ENCODE results near the gene TMEM31. TPM values are rescaled to one million over a fixed set of nuclear protein-coding genes. Genes with fewer than 3 reads are reported as not detected.

TMEM31 gene
- total RNA-seq, 4 donors from 2014 or later: not detected

GRCh38 chrX:103737696-103738095 is 27.0 kb downstream of the TMEM31 start:
- H3K27ac ChIP-seq: no peak overlapping the region
- no peaks in the 10 kb centered on the region for H3K36me3 ChIP-seq
- no peaks in the 10 kb centered on the region for H3K4me1 ChIP-seq
- no peak overlapping the region for H3K4me3 ChIP-seq
- no peak for TF ChIP-seq POLR2A (IDR thresholded peaks at IDR 0.05)
- no peak for TF ChIP-seq CTCF (IDR thresholded peaks at IDR 0.05)
- intact Hi-C loops (cut with DNase I): no loop called here
- no peaks in the 10 kb centered on the region for H3K27me3 ChIP-seq
- DNase-seq: no peak
- no peaks in the 10 kb centered on the region for H3K9me3 ChIP-seq

- intact Hi-C loops (cut with DNase I): no loop called here
- WGBS, 2 donors: 73 to 89% methylated on average over 1 of the region's 1 CpG
- no peak for TF ChIP-seq CTCF (IDR thresholded peaks at IDR 0.05)
- TF ChIP-seq POLR2A (IDR thresholded peaks at IDR 0.05): no peak
Measured at GRCh38 chrX:103739421-103739820, 28.7 kb downstream of the TMEM31 start.

GRCh38 chrX:103741879-103742278 is 31.2 kb downstream of the TMEM31 start:
- Histone ChIP-seq H3K4me3 (no peak overlapping the region), H3K36me3 (no peaks in the 10 kb centered on the region), H3K27ac (no peak overlapping the region), H3K9me3 (no peaks in the 10 kb centered on the region), H3K4me1 (no peaks in the 10 kb centered on the region), H3K27me3 (no peaks in the 10 kb centered on the region)
- whole genome bisulfite sequencing, 2 donors: 39 to 50% methylated on average over 1 of the region's 1 CpG
- intact Hi-C loops (cut with DNase I): no loop called here
- TF ChIP-seq POLR2A (IDR thresholded peaks at IDR 0.05): no peak
- no peak for TF ChIP-seq CTCF (IDR thresholded peaks at IDR 0.05)
- no peak for DNase-seq

More at GRCh38 chrX:103739421-103739820, 28.7 kb downstream of the TMEM31 start:
- H3K4me1 ChIP-seq: no peaks in the 10 kb centered on the region
- H3K27ac ChIP-seq: no peak overlapping the region
- H3K36me3 ChIP-seq: no peaks in the 10 kb centered on the region
- H3K27me3 ChIP-seq: no peaks in the 10 kb centered on the region
- no peak overlapping the region for H3K4me3 ChIP-seq
- no peaks in the 10 kb centered on the region for H3K9me3 ChIP-seq
- DNase-seq: no peak

- Histone ChIP-seq H3K36me3 (no peaks in the 10 kb centered on the region), H3K27ac (no peak overlapping the region), H3K9me3 (no peaks in the 10 kb centered on the region), H3K4me1 (no peaks in the 10 kb centered on the region), H3K4me3 (no peak overlapping the region), H3K27me3 (no peaks in the 10 kb centered on the region)
- TF ChIP-seq POLR2A (IDR thresholded peaks at IDR 0.05) (no peak), CTCF (IDR thresholded peaks at IDR 0.05) (no peak)
- DNase-seq: no peak
- 72 to 84% methylated on average over 4 to 6 of the region's 6 CpGs for WGBS, 2 donors
- intact Hi-C loops (cut with DNase I): no loop called here
Measured at GRCh38 chrX:103742339-103742738, 31.6 kb downstream of the TMEM31 start.

DNA sequence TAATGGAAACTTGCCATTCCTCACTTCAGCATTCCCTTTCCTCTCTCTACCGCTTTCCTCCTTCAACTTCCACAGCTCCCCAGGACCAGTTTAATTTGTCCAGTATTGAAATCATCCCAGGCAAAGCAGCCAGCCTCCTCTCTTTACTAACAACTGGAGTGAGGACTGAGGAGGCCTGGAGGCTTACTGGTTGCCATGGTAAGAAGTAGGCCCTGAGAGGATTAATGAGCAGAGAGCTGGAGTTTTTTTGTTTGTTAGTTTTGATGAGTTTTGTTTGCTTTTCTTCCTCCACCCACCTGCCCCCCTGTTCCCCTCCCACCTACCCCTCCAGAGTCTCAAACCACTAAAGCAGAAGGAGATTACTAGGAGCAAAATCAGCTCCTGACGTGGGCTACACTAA is 36.5 kb downstream of the TMEM31 start:
- Histone ChIP-seq H3K27ac (no peak overlapping the region), H3K27me3 (no peaks in the 10 kb centered on the region), H3K9me3 (no peaks in the 10 kb centered on the region), H3K4me1 (no peaks in the 10 kb centered on the region), H3K4me3 (no peak overlapping the region), H3K36me3 (no peaks in the 10 kb centered on the region)
- DNase-seq: no peak
- intact Hi-C loops (cut with DNase I): no loop called here
- TF ChIP-seq CTCF (IDR thresholded peaks at IDR 0.05): no peak
- TF ChIP-seq POLR2A (IDR thresholded peaks at IDR 0.05): no peak
- WGBS, 2 donors: 85 to 86% methylated on average over 2 of the region's 2 CpGs

All from esophagus squamous epithelium (tissue), 5 donors.